AG04450 (cell line): Measurements from ENCODE around the gene BTNL3. TPM values are rescaled to one million over a fixed set of nuclear protein-coding genes. Genes with fewer than 3 reads are reported as not detected.
"Not testable (repeated sequence)": the region's sequence is repeated elsewhere in the genome, so short reads cannot be mapped to it uniquely, and the experiment has no call there.

Experiments used
- CTCF ChIA-PET: fragments of 300-600, 350-600 bp; formaldehyde crosslinking; extraction: SDS; loops from one replicate; lab custom pipeline; 2022; ENCODE audit warnings: antibody characterized with exemption, inconsistent platforms; lab: Charles Lee
- POLR2A ChIA-PET: fragments of 350-600 bp; formaldehyde crosslinking; extraction: SDS; loops from one replicate; lab custom pipeline; 2021; ENCODE audit warnings: antibody characterized with exemption, inconsistent platforms; lab: Yijun Ruan, JAX
- DNase-seq: peaks from one replicate; pipeline ENCODE4 v3.0.0-alpha.2; 2011; ENCODE audit warnings: low read depth, low spot score
- H3K27ac ChIP-seq: one replicate; pipeline ENCODE4 v1.5.1; 2012; ENCODE audit warnings: low read depth, low read length, control low read depth
- H3K27me3 ChIP-seq: one replicate; pipeline ENCODE4 v1.6.0; 2012; ENCODE audit warnings: low read length; ENCODE audit not compliant: control insufficient read depth, insufficient read depth
- H3K4me3 ChIP-seq: 2 replicates; pipeline ENCODE4 v1.5.1; 2011; ENCODE audit warnings: mild to moderate bottlenecking, low read depth, low read length, control low read depth
- H3K9me3 ChIP-seq: 2 replicates; pipeline ENCODE4 v1.5.1; 2012; ENCODE audit warnings: low read length; ENCODE audit not compliant: control insufficient read depth, insufficient read depth
- polyA plus RNA-seq: library from polyadenylated mRNA; depleted of rRNA; stranded (reverse); fragments of >200 nt; gene quantifications from 2 replicates; pipeline ENCODE4 v1.2.3, GENCODE V29; 2011
- TF ChIP-seq, protein P1 (sequence below): IDR thresholded peaks from 2 replicates; pipeline ENCODE4 v1.5.1; 2011; ENCODE audit warnings: low read depth, low read length, control low read depth, inconsistent platforms

Gene BTNL3
- polyA plus RNA-seq, 1 experiment, result not detected

DNA sequence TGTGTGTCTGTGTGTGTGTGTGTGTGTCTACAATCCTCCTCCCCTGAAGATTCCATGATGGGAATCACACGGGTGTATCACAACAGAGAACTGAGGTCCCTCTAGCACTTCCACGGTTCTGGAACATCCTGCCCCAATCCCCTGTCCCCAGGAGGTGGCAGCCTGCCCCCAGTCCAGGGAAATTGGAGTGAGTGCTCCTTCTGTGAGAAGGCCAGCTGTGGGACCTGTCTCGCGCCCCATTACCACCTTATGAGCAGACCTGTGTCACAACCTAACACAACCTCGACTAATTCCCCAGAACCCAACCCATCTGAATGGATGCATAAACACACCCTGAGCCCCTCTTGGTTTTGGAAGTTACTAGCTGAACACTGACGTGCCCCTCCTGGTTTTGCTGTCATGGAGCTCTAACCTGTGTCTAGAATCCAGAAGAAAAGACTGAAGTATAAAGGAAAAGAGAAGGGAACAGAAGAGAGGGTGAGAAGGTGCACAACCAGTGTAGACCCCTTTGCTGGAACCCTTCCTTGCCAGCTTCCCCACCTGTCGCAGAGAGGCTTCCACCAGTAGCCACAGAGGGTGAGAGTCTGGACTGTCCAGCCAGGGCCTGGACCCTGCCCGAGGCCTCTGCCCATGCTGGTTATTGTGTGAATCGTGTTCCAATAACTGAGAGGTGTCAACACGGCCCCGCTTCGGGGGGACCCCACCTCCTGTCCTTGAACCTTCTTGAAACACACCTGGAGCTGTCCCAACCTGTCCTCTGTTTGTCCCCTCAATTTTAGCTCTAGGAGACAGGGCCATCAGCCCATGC lies 54.8 kb downstream of the BTNL3 start:
- TF ChIP-seq, protein P1, sequence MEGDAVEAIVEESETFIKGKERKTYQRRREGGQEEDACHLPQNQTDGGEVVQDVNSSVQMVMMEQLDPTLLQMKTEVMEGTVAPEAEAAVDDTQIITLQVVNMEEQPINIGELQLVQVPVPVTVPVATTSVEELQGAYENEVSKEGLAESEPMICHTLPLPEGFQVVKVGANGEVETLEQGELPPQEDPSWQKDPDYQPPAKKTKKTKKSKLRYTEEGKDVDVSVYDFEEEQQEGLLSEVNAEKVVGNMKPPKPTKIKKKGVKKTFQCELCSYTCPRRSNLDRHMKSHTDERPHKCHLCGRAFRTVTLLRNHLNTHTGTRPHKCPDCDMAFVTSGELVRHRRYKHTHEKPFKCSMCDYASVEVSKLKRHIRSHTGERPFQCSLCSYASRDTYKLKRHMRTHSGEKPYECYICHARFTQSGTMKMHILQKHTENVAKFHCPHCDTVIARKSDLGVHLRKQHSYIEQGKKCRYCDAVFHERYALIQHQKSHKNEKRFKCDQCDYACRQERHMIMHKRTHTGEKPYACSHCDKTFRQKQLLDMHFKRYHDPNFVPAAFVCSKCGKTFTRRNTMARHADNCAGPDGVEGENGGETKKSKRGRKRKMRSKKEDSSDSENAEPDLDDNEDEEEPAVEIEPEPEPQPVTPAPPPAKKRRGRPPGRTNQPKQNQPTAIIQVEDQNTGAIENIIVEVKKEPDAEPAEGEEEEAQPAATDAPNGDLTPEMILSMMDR, result no peak
- Histone ChIP-seq H3K27ac (no peak overlapping the region), H3K9me3 (no peaks in the 10 kb centered on the region; the same call in 1 of the 2 replicates), H3K27me3 (no peaks in the 10 kb centered on the region), H3K4me3 (no peak overlapping the region)
- POLR2A ChIA-PET, result no interaction called here
- CTCF ChIA-PET, result no interaction called here
- no peak for DNase-seq

GRCh38 chr5:181044093-181044599 lies 55.5 kb downstream of the BTNL3 start:
- no peak for DNase-seq
- TF ChIP-seq, protein P1, result no peak
- no peak overlapping the region for H3K27ac ChIP-seq
- no peaks in the 10 kb centered on the region for H3K27me3 ChIP-seq
- H3K4me3 ChIP-seq, result no peak overlapping the region
- ChIA-PET POLR2A (no interaction called here), CTCF (no interaction called here)
- H3K9me3 ChIP-seq, result no peaks in the 10 kb centered on the region; the same call in 1 of the 2 replicates

GRCh38 chr5:181044662-181045305 lies 56.1 kb downstream of the BTNL3 start:
- no peaks in the 10 kb centered on the region; the same call in 1 of the 2 replicates for H3K9me3 ChIP-seq
- H3K27ac ChIP-seq, result no peak overlapping the region
- no peak for DNase-seq
- CTCF ChIA-PET, result no interaction called here
- TF ChIP-seq, protein P1, result no peak
- no peak overlapping the region for H3K4me3 ChIP-seq
- H3K27me3 ChIP-seq, result no peaks in the 10 kb centered on the region
- POLR2A ChIA-PET, result no interaction called here

DNA sequence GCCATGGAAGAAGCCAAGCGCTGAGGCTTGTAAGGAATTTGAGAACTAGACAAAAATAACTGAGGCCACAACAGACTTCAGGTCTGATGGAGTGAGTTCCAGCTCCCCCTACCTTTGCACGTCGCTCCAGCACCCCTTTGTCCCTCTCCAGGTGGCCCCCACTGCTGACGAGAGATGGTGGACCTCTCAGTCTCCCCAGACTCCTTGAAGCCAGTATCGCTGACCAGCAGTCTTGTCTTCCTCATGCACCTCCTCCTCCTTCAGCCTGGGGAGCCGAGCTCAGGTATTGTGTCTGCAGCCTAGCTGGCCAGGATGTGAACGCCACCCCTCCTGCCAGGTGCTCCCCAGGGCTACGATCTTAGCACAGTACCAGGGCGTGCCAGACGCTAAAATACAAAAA lies 56.7 kb downstream of the BTNL3 start:
- TF ChIP-seq, protein P1, result no peak
- CTCF ChIA-PET, result no interaction called here
- Histone ChIP-seq H3K27ac (no peak overlapping the region), H3K27me3 (peaks cover 2% of the 10 kb centered on the region), H3K4me3 (no peak overlapping the region), H3K9me3 (no peaks in the 10 kb centered on the region; the same call in 1 of the 2 replicates)
- DNase-seq, result no peak
- POLR2A ChIA-PET, result no interaction called here

- H3K27me3 ChIP-seq, H3K9me3 ChIP-seq, CTCF ChIA-PET, POLR2A ChIA-PET, H3K4me3 ChIP-seq, DNase-seq, H3K27ac ChIP-seq: not testable (repeated sequence)
These were observed 57.2 kb downstream of the BTNL3 start for GRCh38 chr5:181045857-181046256.
